Activated CD4-positive, alpha-beta memory T cell treated with anti-CD3 and anti-CD28 coated beads for 36 hours (primary cell): ENCODE results near the gene GDPGP1. TPM values are rescaled to one million over a fixed set of nuclear protein-coding genes. Genes with fewer than 3 reads are reported as not detected.
A peak's percentile ranks its signal among the peaks of the same experiment; 100 is the strongest.
"Not testable (repeated sequence)": the region's sequence is repeated elsewhere in the genome, so short reads cannot be mapped to it uniquely, and the experiment has no call there.

Experiments used
- CTCF ChIA-PET: fragments of 350-600 bp; sonication (Branson Sonifier 250); formaldehyde crosslinking; loops from one replicate; lab custom pipeline; 2021; ENCODE audit warnings: antibody characterized with exemption, inconsistent platforms; lab: Charles Lee
- POLR2A ChIA-PET: fragments of 350-600 bp; sonication (Branson Sonifier 250); formaldehyde crosslinking; loops from one replicate; lab custom pipeline; 2021; ENCODE audit warnings: antibody characterized with exemption; lab: Charles Lee
- DNase-seq: peaks from one replicate; pipeline ENCODE4 v3.0.0-alpha.2; 2020
- H3K27ac Mint-ChIP-seq: one replicate; pipeline ENCODE4 v1.8.0; 2021; ENCODE audit warnings: mixed read lengths
- H3K27me3 Mint-ChIP-seq: one replicate; pipeline ENCODE4 v1.8.0; 2021; ENCODE audit warnings: mixed read lengths
- H3K36me3 Mint-ChIP-seq: one replicate; pipeline ENCODE4 v1.8.0; 2021; ENCODE audit warnings: mixed read lengths
- H3K4me1 Mint-ChIP-seq: one replicate; pipeline ENCODE4 v1.8.0; 2021; ENCODE audit warnings: low read depth, mixed read lengths
- H3K4me3 Mint-ChIP-seq: one replicate; pipeline ENCODE4 v1.8.0; 2021; ENCODE audit warnings: mild to moderate bottlenecking, mixed read lengths
- H3K9me3 Mint-ChIP-seq: one replicate; pipeline ENCODE4 v1.8.0; 2021; ENCODE audit warnings: mixed read lengths
- intact Hi-C: fragments of 100-400 bp; cut with micrococcal nuclease; formaldehyde crosslinking; loops from one replicate; pipeline ENCODE4 v1.15.1; 2023
- total RNA-seq, 2 experiments: library from RNA; stranded (reverse); gene quantifications; one replicate each; pipeline ENCODE4 v1.2.3, GENCODE V29; 2021

GDPGP1 gene
- total RNA-seq, 2 experiments from 2014 or later: 8.0 to 9.2 TPM

- no peak overlapping the region for H3K4me3 Mint-ChIP-seq
- POLR2A ChIA-PET: interaction anchor here (0.6 to 2.6 kb wide), 2 partner anchors 11 to 38 kb away, joined by 3 to 16 read pairs; partner anchors contain the start of genes CIB1 and GDPGP1
- H3K36me3 Mint-ChIP-seq: peaks cover 3% of the 10 kb centered on the region
- intact Hi-C loops: no loop called here
- no peak for DNase-seq
- CTCF ChIA-PET: interaction anchor here (0.8 kb wide), 1 partner anchor 49 kb away, joined by 3 read pairs; no protein-coding TSS in a partner anchor
- H3K27ac Mint-ChIP-seq: no peak overlapping the region
- no peaks in the 10 kb centered on the region for H3K9me3 Mint-ChIP-seq
- no peaks in the 10 kb centered on the region for H3K27me3 Mint-ChIP-seq
- peaks cover 13% of the 10 kb centered on the region for H3K4me1 Mint-ChIP-seq
Measured at GRCh38 chr15:90243943-90244639, 10.1 kb downstream of the GDPGP1 start.

GRCh38 chr15:90248789-90249202 lies 14.8 kb downstream of the GDPGP1 start:
- intact Hi-C loops: no loop called here
- H3K4me1 Mint-ChIP-seq: peaks cover 24% of the 10 kb centered on the region
- CTCF ChIA-PET: interaction anchor here (0.7 to 1.3 kb wide), 3 partner anchors 15 to 32 kb away, joined by 3 to 4 read pairs (median 3); partner anchors contain the start of genes CIB1 and GDPGP1
- no peaks in the 10 kb centered on the region for H3K36me3 Mint-ChIP-seq
- H3K9me3 Mint-ChIP-seq: no peaks in the 10 kb centered on the region
- H3K27ac Mint-ChIP-seq: no peak overlapping the region
- no peak for DNase-seq
- POLR2A ChIA-PET: interaction anchor here (2.4 kb wide), 1 partner anchor 16 kb away, joined by 13 read pairs; the partner anchor contains the start of genes CIB1 and GDPGP1
- no peaks in the 10 kb centered on the region for H3K27me3 Mint-ChIP-seq
- H3K4me3 Mint-ChIP-seq: peak overlapping the region; percentile 63

GRCh38 chr15:90249203-90249863 lies 15.3 kb downstream of the GDPGP1 start, which contains the start of gene TTLL13:
TSS of gene TTLL13 (plus strand) at chr15:90249556. CDS start at chr15:90250631, 1,075 bp downstream.
- ChIA-PET CTCF (interaction anchor here (0.6 to 1.3 kb wide), 4 partner anchors 15 to 33 kb away, joined by 3 to 4 read pairs (median 4); partner anchors contain the start of genes CIB1 and GDPGP1), POLR2A (interaction anchor here (2.4 kb wide), 1 partner anchor 16 kb away, joined by 13 read pairs; the partner anchor contains the start of genes CIB1 and GDPGP1)
- Mint-ChIP-seq H3K4me1 (peaks cover 20% of the 10 kb centered on the region), H3K27me3 (no peaks in the 10 kb centered on the region), H3K36me3 (no peaks in the 10 kb centered on the region), H3K4me3 (peak within 1 kb of the TSS; percentile 63), H3K27ac (no peak within 1 kb of the TSS), H3K9me3 (no peaks in the 10 kb centered on the region)
- peak; percentile 89 for DNase-seq
- intact Hi-C loops: no loop called here

- H3K27ac Mint-ChIP-seq: no peak overlapping the region
- H3K36me3 Mint-ChIP-seq: no peaks in the 10 kb centered on the region
- H3K27me3 Mint-ChIP-seq: no peaks in the 10 kb centered on the region
- no peak for DNase-seq
- ChIA-PET CTCF (no interaction called here), POLR2A (no interaction called here)
- no peak overlapping the region for H3K4me3 Mint-ChIP-seq
- intact Hi-C loops: no loop called here
- peaks cover 6% of the 10 kb centered on the region for H3K4me1 Mint-ChIP-seq
- no peaks in the 10 kb centered on the region for H3K9me3 Mint-ChIP-seq
Measured at GRCh38 chr15:90257776-90258175, 23.8 kb downstream of the GDPGP1 start.

- POLR2A ChIA-PET: interaction anchor here (1.0 kb wide), 1 partner anchor 26 kb away, joined by 5 read pairs; the partner anchor contains the start of genes CIB1 and GDPGP1
- Mint-ChIP-seq H3K36me3 (no peaks in the 10 kb centered on the region), H3K27me3 (no peaks in the 10 kb centered on the region), H3K4me3 (no peak overlapping the region), H3K27ac (no peak overlapping the region), H3K9me3 (no peaks in the 10 kb centered on the region), H3K4me1 (peaks cover 11% of the 10 kb centered on the region)
- intact Hi-C loops: no loop called here
- no peak for DNase-seq
- CTCF ChIA-PET: interaction anchor here (0.5 kb wide), 1 partner anchor 676 kb away, joined by 3 read pairs; the partner anchor contains the start of gene UNC45A
Measured at GRCh38 chr15:90259524-90259923, 25.5 kb downstream of the GDPGP1 start.

- POLR2A ChIA-PET, H3K27me3 Mint-ChIP-seq, CTCF ChIA-PET, H3K4me3 Mint-ChIP-seq, H3K27ac Mint-ChIP-seq, DNase-seq, H3K36me3 Mint-ChIP-seq, H3K9me3 Mint-ChIP-seq, intact Hi-C loops: not testable (repeated sequence)
- peaks cover 15% of the 10 kb centered on the region for H3K4me1 Mint-ChIP-seq
Measured at GRCh38 chr15:90260731-90261130, 26.7 kb downstream of the GDPGP1 start.

GRCh38 chr15:90261811-90262210 lies 27.8 kb downstream of the GDPGP1 start:
- ChIA-PET CTCF (interaction anchor here (1.1 kb wide), 1 partner anchor 363 kb away, joined by 3 read pairs; no protein-coding TSS in a partner anchor), POLR2A (interaction anchor here (0.6 to 2.8 kb wide), 2 partner anchors 27 to 28 kb away, joined by 3 to 9 read pairs; partner anchors contain the start of genes CIB1 and GDPGP1)
- no peak overlapping the region for H3K4me3 Mint-ChIP-seq
- peaks cover 4% of the 10 kb centered on the region for H3K36me3 Mint-ChIP-seq
- H3K27ac Mint-ChIP-seq: no peak overlapping the region
- intact Hi-C loops: no loop called here
- H3K4me1 Mint-ChIP-seq: peaks cover 17% of the 10 kb centered on the region
- no peaks in the 10 kb centered on the region for H3K9me3 Mint-ChIP-seq
- no peaks in the 10 kb centered on the region for H3K27me3 Mint-ChIP-seq
- DNase-seq: no peak

- Mint-ChIP-seq H3K9me3 (no peaks in the 10 kb centered on the region), H3K4me1 (peaks cover 21% of the 10 kb centered on the region), H3K4me3 (no peak overlapping the region), H3K27ac (no peak overlapping the region), H3K27me3 (no peaks in the 10 kb centered on the region), H3K36me3 (peaks cover 7% of the 10 kb centered on the region)
- ChIA-PET POLR2A (interaction anchor here (2.8 kb wide), 1 partner anchor 29 kb away, joined by 9 read pairs; the partner anchor contains the start of genes CIB1 and GDPGP1), CTCF (interaction anchor here (0.6 to 1.1 kb wide), 3 partner anchors 119 to 364 kb away, joined by 3 read pairs; no protein-coding TSS in a partner anchor)
- intact Hi-C loops: no loop called here
- DNase-seq: no peak
Measured at GRCh38 chr15:90262426-90262825, 28.4 kb downstream of the GDPGP1 start.

- Mint-ChIP-seq H3K36me3 (peaks cover 20% of the 10 kb centered on the region), H3K4me1 (peaks cover 34% of the 10 kb centered on the region), H3K27me3 (no peaks in the 10 kb centered on the region), H3K9me3 (no peaks in the 10 kb centered on the region), H3K4me3 (peak overlapping the region; percentile 92), H3K27ac (peak overlapping the region; percentile 97)
- CTCF ChIA-PET: no interaction called here
- POLR2A ChIA-PET: no interaction called here
- intact Hi-C loops: loop anchor here (1.0 kb wide), 1 partner anchor 30 kb away; the partner anchor contains the start of gene GDPGP1
- DNase-seq: peak; percentile 73
Measured at GRCh38 chr15:90264671-90265070, 30.7 kb downstream of the GDPGP1 start.

GRCh38 chr15:90265271-90266060 lies 31.5 kb downstream of the GDPGP1 start, which contains the start of gene NGRN:
TSS of gene NGRN (plus strand) at chr15:90265672. CDS start at chr15:90265713, 41 bp downstream.
- Mint-ChIP-seq H3K4me1 (peaks cover 38% of the 10 kb centered on the region), H3K36me3 (peaks cover 27% of the 10 kb centered on the region), H3K27me3 (no peaks in the 10 kb centered on the region), H3K4me3 (peak within 1 kb of the TSS; percentile 92), H3K27ac (peak within 1 kb of the TSS; percentile 97), H3K9me3 (no peaks in the 10 kb centered on the region)
- CTCF ChIA-PET: interaction anchor here (0.6 to 1.2 kb wide), 3 partner anchors 32 to 54 kb away, joined by 3 read pairs; no protein-coding TSS in a partner anchor
- intact Hi-C loops: loop anchor here (1.0 kb wide), 1 partner anchor 31 kb away; the partner anchor contains the start of gene GDPGP1
- DNase-seq: peak; percentile 96
- POLR2A ChIA-PET: interaction anchor here (0.7 to 2.2 kb wide), 6 partner anchors 33 to 372 kb away, joined by 3 to 30 read pairs (median 3); partner anchors contain the start of genes AP3S2, CIB1 and GDPGP1
